Suprapubic skin (tissue), 3 donors: ENCODE data around the gene NQO2.

Experiments used
- EP300 ChIP-seq: sonication (generic); formaldehyde crosslinking; IDR thresholded peaks from one replicate; pipeline ENCODE4 v1.6.1; 2017; ENCODE audit warnings: antibody characterized with exemption
- POLR2A ChIP-seq, 2 donors: fragments of 450-650 bp; IDR thresholded peaks; one replicate each; pipeline ENCODE4 v1.6.1; 2017; ENCODE audit warnings: antibody characterized with exemption in 2 of 2, mild to moderate bottlenecking in 2 of 2, moderate library complexity in 2 of 2
- TF ChIP-seq, protein P1 (sequence below), 2 donors: fragments of 200-600 bp in 1 of 2; fragments of 450-650 bp in 1 of 2; sonication (generic) in 1 of 2; IDR thresholded peaks; one replicate each; pipeline ENCODE4 v1.5.1; 2016 to 2019; ENCODE audit warnings: antibody characterized with exemption in 2 of 2, mild to moderate bottlenecking in 1 of 2, moderate library complexity in 1 of 2

DNA sequence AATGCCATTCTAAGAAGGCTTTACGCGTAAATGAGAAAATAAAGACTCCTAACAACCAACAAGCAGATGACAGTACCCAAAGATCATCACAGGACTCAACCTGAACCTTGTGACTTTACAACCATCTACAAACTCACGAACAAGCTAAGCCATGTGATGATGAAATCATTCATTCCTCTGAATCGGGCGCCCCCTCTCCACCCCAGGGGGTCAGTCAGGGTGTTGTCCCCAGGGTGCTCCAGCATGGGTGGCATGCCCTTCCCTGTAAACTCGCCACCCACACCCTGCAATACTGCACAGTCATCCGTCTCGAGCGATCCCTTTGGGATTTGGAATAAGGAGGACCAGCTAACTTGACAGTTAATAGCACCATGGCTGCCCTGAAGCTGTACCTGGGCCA is 40.9 kb upstream of the NQO2 start:
- TF ChIP-seq POLR2A (IDR thresholded peaks at IDR 0.05), result no peak
- TF ChIP-seq, protein P1, sequence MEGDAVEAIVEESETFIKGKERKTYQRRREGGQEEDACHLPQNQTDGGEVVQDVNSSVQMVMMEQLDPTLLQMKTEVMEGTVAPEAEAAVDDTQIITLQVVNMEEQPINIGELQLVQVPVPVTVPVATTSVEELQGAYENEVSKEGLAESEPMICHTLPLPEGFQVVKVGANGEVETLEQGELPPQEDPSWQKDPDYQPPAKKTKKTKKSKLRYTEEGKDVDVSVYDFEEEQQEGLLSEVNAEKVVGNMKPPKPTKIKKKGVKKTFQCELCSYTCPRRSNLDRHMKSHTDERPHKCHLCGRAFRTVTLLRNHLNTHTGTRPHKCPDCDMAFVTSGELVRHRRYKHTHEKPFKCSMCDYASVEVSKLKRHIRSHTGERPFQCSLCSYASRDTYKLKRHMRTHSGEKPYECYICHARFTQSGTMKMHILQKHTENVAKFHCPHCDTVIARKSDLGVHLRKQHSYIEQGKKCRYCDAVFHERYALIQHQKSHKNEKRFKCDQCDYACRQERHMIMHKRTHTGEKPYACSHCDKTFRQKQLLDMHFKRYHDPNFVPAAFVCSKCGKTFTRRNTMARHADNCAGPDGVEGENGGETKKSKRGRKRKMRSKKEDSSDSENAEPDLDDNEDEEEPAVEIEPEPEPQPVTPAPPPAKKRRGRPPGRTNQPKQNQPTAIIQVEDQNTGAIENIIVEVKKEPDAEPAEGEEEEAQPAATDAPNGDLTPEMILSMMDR (IDR thresholded peaks at IDR 0.05), result no peak
- TF ChIP-seq EP300, result no peak
